HEK293 (cell line): Measurements from ENCODE around the gene ROBO1.

Experiments used
- CTCF ChIA-PET: fragments of 350-600 bp; formaldehyde crosslinking; extraction: SDS; loops from one replicate; lab custom pipeline; 2021; ENCODE audit warnings: antibody characterized with exemption; lab: Yijun Ruan, JAX
- POLR2A ChIA-PET: fragments of 300-600 bp; formaldehyde crosslinking; extraction: SDS; loops from one replicate; lab custom pipeline; 2020; ENCODE audit warnings: antibody characterized with exemption, inconsistent platforms; lab: Yijun Ruan, JAX
- H3K27ac ChIP-seq: fragments of 200-500 bp; sonication (Bioruptor generic); 2 replicates; pipeline ENCODE4 v1.5.1; 2014; ENCODE audit warnings: low read depth, low read length, control low read depth, inconsistent platforms; ENCODE audit errors: extremely low read depth
- H3K36me3 ChIP-seq, 2 experiments: fragments of 200-500 bp in 1 of 2; sonication (Bioruptor generic) in 1 of 2; 1 replicate in 1 of 2; 2 replicates in 1 of 2; pipeline ENCODE4 v1.5.1; 2014 to 2017; ENCODE audit warnings: inconsistent platforms in 2 of 2, low read length in 2 of 2; ENCODE audit not compliant: control insufficient read depth in 2 of 2, insufficient read depth in 1 of 2
- H3K4me1 ChIP-seq: fragments of 200-500 bp; sonication (Bioruptor generic); 2 replicates; pipeline ENCODE4 v1.5.1; 2014; ENCODE audit warnings: mild to moderate bottlenecking, low read length, inconsistent platforms; ENCODE audit not compliant: control insufficient read depth, insufficient read depth
- H3K4me3 ChIP-seq: 2 replicates; pipeline ENCODE4 v1.5.1; 2011; ENCODE audit warnings: low read depth, mild to moderate bottlenecking, control low read depth, low read length, moderate library complexity
- H3K9me3 ChIP-seq: fragments of 200-500 bp; sonication (Bioruptor generic); 2 replicates; pipeline ENCODE4 v1.5.1; 2014; ENCODE audit warnings: low read depth, low read length, inconsistent platforms; ENCODE audit not compliant: control insufficient read depth, insufficient read depth
- BCL11A ChIP-seq: fragments of 450-650 bp; formaldehyde crosslinking; IDR thresholded peaks from 2 replicates; pipeline ENCODE4 v1.5.1; 2016; ENCODE audit warnings: low read depth, missing biosample characterization, missing genetic modification characterization
- GLI4 ChIP-seq: fragments of 450-650 bp; formaldehyde crosslinking; IDR thresholded peaks from 2 replicates; pipeline ENCODE4 v1.5.1; 2016; ENCODE audit warnings: missing biosample characterization, missing genetic modification characterization
- GLIS1 ChIP-seq: fragments of 450-650 bp; formaldehyde crosslinking; IDR thresholded peaks from 2 replicates; pipeline ENCODE4 v1.5.1; 2016; ENCODE audit warnings: missing biosample characterization, missing genetic modification characterization
- HOXC10 ChIP-seq: sonication (generic); formaldehyde crosslinking; IDR thresholded peaks from 2 replicates; pipeline ENCODE4 v1.8.1; 2023; ENCODE audit warnings: mild to moderate bottlenecking, missing genetic modification reagents
- PRDM1 ChIP-seq: fragments of 450-650 bp; formaldehyde crosslinking; IDR thresholded peaks from 2 replicates; pipeline ENCODE4; 2016; ENCODE audit warnings: missing biosample characterization, missing genetic modification characterization
- TCF7L2 ChIP-seq: IDR thresholded peaks from 2 replicates; pipeline ENCODE4 v1.6.1; 2011; ENCODE audit warnings: low read depth, mild to moderate bottlenecking, inconsistent platforms, low read length, moderate library complexity, borderline replicate concordance
- ZBTB7A ChIP-seq: fragments of 450-650 bp; formaldehyde crosslinking; IDR thresholded peaks from 2 replicates; pipeline ENCODE4 v1.5.1; 2016; ENCODE audit warnings: low read depth, missing biosample characterization, missing genetic modification characterization
- ZNF169 ChIP-seq: fragments of 450-650 bp; formaldehyde crosslinking; IDR thresholded peaks from 2 replicates; pipeline ENCODE4 v1.5.1; 2016; ENCODE audit warnings: missing biosample characterization, missing genetic modification characterization
- ZNF354C ChIP-seq: fragments of 450-650 bp; formaldehyde crosslinking; IDR thresholded peaks from 2 replicates; pipeline ENCODE4 v1.5.1; 2016; ENCODE audit warnings: missing biosample characterization, missing genetic modification characterization, low read depth, borderline replicate concordance
- ZNF510 ChIP-seq: fragments of 450-650 bp; formaldehyde crosslinking; IDR thresholded peaks from 2 replicates; pipeline ENCODE4 v1.5.1; 2018; ENCODE audit warnings: mild to moderate bottlenecking, missing genetic modification characterization, missing biosample characterization; ENCODE audit not compliant: insufficient replicate concordance
- ZNF521 ChIP-seq: fragments of 450-650 bp; formaldehyde crosslinking; IDR thresholded peaks from 2 replicates; pipeline ENCODE4 v1.5.1; 2017; ENCODE audit warnings: missing biosample characterization, mild to moderate bottlenecking, missing genetic modification characterization
- ZNF555 ChIP-seq: fragments of 450-650 bp; formaldehyde crosslinking; conservative IDR thresholded peaks from 2 replicates; pipeline ENCODE4 v1.5.1; 2017; ENCODE audit warnings: missing biosample characterization, mild to moderate bottlenecking, missing genetic modification characterization, inconsistent platforms
- ZNF558 ChIP-seq: fragments of 450-650 bp; formaldehyde crosslinking; IDR thresholded peaks from 2 replicates; pipeline ENCODE4 v1.5.1; 2016; ENCODE audit warnings: missing biosample characterization, missing genetic modification characterization
- ZNF660 ChIP-seq: fragments of 450-650 bp; IDR thresholded peaks from 2 replicates; pipeline ENCODE4 v1.5.1; 2018; ENCODE audit warnings: missing biosample characterization, mild to moderate bottlenecking, missing genetic modification characterization
- ZNF747 ChIP-seq: fragments of 450-650 bp; formaldehyde crosslinking; IDR thresholded peaks from 2 replicates; pipeline ENCODE4 v1.5.1; 2016; ENCODE audit warnings: missing biosample characterization, missing genetic modification characterization
- ZNF777 ChIP-seq: fragments of 450-650 bp; formaldehyde crosslinking; IDR thresholded peaks from 2 replicates; pipeline ENCODE4 v1.5.1; 2017; ENCODE audit warnings: missing biosample characterization, missing genetic modification characterization, borderline replicate concordance
- ZSCAN16 ChIP-seq: fragments of 450-650 bp; formaldehyde crosslinking; IDR thresholded peaks from 2 replicates; pipeline ENCODE4 v1.5.1; 2016; ENCODE audit warnings: missing biosample characterization, missing genetic modification characterization
- TF ChIP-seq, protein P1 (sequence below): fragments of 450-650 bp; formaldehyde crosslinking; IDR thresholded peaks from 2 replicates; pipeline ENCODE4 v1.5.1; 2016; ENCODE audit warnings: missing biosample characterization, missing genetic modification characterization, borderline replicate concordance
- TF ChIP-seq, protein P2 (sequence below): fragments of 450-650 bp; formaldehyde crosslinking; IDR thresholded peaks from 2 replicates; pipeline ENCODE4 v1.5.0; 2017; ENCODE audit warnings: missing biosample characterization, missing genetic modification characterization, borderline replicate concordance
- TF ChIP-seq, protein P3 (sequence below): fragments of 450-650 bp; formaldehyde crosslinking; IDR thresholded peaks from 2 replicates; pipeline ENCODE4 v1.5.1; 2017; ENCODE audit warnings: missing biosample characterization, missing genetic modification characterization
- TF ChIP-seq, protein P4 (sequence below): fragments of 450-650 bp; formaldehyde crosslinking; IDR thresholded peaks from 2 replicates; pipeline ENCODE4 v1.5.1; 2016; ENCODE audit warnings: missing biosample characterization, missing genetic modification characterization
- TF ChIP-seq, protein P5 (sequence below): fragments of 450-650 bp; formaldehyde crosslinking; IDR thresholded peaks from 2 replicates; pipeline ENCODE4 v1.5.1; 2016; ENCODE audit warnings: missing biosample characterization, missing genetic modification characterization

Gene ROBO1

DNA sequence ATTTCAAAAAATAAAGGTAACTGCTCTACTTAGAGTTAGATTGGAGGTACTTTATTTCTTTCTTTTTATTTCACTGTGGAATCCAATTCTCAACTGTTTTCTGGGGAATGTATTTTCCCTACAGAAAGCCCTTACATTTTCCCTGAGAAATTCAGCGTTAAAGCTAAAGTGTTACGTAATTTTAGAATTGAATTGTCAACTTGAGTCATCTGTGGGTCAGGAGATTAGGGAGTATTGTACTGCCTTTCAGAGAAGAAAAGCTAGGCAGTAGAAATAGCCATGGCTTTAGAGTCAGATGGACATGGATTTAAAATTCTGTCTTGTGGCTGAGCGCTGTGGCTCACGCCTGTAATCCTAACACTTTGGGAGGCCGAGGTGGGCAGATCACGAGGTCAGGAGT, 728.6 kb downstream of the ROBO1 start:
- Histone ChIP-seq H3K4me3 (no peak overlapping the region), H3K4me1 (no peaks in the 10 kb centered on the region), H3K27ac (no peak overlapping the region), H3K36me3 (no peaks in the 10 kb centered on the region), H3K9me3 (no peaks in the 10 kb centered on the region)
- CTCF ChIA-PET: no interaction called here
- TF ChIP-seq ZBTB7A (tag by site-specific recombination) (no peak), ZNF660 (tag by site-specific recombination) (no peak), ZNF747 (tag by site-specific recombination) (no peak), ZSCAN16 (no peak), ZNF169 (tag by site-specific recombination) (no peak), ZNF777 (tag by site-specific recombination) (no peak), HOXC10 (CRISPR knock-in tag) (no peak), ZNF354C (tag by site-specific recombination) (no peak)
- TF ChIP-seq, protein P1, sequence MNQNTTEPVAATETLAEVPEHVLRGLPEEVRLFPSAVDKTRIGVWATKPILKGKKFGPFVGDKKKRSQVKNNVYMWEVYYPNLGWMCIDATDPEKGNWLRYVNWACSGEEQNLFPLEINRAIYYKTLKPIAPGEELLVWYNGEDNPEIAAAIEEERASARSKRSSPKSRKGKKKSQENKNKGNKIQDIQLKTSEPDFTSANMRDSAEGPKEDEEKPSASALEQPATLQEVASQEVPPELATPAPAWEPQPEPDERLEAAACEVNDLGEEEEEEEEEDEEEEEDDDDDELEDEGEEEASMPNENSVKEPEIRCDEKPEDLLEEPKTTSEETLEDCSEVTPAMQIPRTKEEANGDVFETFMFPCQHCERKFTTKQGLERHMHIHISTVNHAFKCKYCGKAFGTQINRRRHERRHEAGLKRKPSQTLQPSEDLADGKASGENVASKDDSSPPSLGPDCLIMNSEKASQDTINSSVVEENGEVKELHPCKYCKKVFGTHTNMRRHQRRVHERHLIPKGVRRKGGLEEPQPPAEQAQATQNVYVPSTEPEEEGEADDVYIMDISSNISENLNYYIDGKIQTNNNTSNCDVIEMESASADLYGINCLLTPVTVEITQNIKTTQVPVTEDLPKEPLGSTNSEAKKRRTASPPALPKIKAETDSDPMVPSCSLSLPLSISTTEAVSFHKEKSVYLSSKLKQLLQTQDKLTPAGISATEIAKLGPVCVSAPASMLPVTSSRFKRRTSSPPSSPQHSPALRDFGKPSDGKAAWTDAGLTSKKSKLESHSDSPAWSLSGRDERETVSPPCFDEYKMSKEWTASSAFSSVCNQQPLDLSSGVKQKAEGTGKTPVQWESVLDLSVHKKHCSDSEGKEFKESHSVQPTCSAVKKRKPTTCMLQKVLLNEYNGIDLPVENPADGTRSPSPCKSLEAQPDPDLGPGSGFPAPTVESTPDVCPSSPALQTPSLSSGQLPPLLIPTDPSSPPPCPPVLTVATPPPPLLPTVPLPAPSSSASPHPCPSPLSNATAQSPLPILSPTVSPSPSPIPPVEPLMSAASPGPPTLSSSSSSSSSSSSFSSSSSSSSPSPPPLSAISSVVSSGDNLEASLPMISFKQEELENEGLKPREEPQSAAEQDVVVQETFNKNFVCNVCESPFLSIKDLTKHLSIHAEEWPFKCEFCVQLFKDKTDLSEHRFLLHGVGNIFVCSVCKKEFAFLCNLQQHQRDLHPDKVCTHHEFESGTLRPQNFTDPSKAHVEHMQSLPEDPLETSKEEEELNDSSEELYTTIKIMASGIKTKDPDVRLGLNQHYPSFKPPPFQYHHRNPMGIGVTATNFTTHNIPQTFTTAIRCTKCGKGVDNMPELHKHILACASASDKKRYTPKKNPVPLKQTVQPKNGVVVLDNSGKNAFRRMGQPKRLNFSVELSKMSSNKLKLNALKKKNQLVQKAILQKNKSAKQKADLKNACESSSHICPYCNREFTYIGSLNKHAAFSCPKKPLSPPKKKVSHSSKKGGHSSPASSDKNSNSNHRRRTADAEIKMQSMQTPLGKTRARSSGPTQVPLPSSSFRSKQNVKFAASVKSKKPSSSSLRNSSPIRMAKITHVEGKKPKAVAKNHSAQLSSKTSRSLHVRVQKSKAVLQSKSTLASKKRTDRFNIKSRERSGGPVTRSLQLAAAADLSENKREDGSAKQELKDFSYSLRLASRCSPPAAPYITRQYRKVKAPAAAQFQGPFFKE: no peak
- TF ChIP-seq, protein P2, sequence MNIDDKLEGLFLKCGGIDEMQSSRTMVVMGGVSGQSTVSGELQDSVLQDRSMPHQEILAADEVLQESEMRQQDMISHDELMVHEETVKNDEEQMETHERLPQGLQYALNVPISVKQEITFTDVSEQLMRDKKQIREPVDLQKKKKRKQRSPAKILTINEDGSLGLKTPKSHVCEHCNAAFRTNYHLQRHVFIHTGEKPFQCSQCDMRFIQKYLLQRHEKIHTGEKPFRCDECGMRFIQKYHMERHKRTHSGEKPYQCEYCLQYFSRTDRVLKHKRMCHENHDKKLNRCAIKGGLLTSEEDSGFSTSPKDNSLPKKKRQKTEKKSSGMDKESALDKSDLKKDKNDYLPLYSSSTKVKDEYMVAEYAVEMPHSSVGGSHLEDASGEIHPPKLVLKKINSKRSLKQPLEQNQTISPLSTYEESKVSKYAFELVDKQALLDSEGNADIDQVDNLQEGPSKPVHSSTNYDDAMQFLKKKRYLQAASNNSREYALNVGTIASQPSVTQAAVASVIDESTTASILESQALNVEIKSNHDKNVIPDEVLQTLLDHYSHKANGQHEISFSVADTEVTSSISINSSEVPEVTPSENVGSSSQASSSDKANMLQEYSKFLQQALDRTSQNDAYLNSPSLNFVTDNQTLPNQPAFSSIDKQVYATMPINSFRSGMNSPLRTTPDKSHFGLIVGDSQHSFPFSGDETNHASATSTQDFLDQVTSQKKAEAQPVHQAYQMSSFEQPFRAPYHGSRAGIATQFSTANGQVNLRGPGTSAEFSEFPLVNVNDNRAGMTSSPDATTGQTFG: no peak
- TF ChIP-seq, protein P3, sequence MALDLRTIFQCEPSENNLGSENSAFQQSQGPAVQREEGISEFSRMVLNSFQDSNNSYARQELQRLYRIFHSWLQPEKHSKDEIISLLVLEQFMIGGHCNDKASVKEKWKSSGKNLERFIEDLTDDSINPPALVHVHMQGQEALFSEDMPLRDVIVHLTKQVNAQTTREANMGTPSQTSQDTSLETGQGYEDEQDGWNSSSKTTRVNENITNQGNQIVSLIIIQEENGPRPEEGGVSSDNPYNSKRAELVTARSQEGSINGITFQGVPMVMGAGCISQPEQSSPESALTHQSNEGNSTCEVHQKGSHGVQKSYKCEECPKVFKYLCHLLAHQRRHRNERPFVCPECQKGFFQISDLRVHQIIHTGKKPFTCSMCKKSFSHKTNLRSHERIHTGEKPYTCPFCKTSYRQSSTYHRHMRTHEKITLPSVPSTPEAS (tag by site-specific recombination): no peak
- TF ChIP-seq, protein P4, sequence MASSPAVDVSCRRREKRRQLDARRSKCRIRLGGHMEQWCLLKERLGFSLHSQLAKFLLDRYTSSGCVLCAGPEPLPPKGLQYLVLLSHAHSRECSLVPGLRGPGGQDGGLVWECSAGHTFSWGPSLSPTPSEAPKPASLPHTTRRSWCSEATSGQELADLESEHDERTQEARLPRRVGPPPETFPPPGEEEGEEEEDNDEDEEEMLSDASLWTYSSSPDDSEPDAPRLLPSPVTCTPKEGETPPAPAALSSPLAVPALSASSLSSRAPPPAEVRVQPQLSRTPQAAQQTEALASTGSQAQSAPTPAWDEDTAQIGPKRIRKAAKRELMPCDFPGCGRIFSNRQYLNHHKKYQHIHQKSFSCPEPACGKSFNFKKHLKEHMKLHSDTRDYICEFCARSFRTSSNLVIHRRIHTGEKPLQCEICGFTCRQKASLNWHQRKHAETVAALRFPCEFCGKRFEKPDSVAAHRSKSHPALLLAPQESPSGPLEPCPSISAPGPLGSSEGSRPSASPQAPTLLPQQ: no peak
- POLR2A ChIA-PET: no interaction called here

DNA sequence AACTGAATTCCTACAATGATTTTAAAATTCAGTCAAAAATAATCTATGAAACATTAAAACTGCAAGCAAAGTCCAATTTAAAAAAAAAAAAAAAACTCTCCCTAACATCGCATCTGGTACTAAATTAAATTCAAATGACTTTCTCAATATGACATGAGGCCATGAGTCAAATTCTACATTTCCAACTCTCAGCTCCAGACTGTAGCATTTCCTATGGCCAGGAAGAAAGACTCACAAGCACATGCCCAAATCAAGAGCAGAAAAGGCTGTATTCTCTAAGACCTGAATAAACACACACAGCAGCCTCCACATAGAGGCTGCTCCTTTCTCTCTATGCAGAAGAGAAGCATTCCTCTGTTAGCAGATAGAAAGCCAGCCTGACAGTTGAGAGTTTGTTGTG, 729.2 kb downstream of the ROBO1 start:
- no peaks in the 10 kb centered on the region for H3K9me3 ChIP-seq
- H3K4me3 ChIP-seq: no peak overlapping the region
- ChIA-PET POLR2A (no interaction called here), CTCF (no interaction called here)
- no peak overlapping the region for H3K27ac ChIP-seq
- H3K36me3 ChIP-seq: no peaks in the 10 kb centered on the region
- no peaks in the 10 kb centered on the region for H3K4me1 ChIP-seq
- TF ChIP-seq, protein P3 (tag by site-specific recombination): no peak
- no peak for TF ChIP-seq ZNF558 (tag by site-specific recombination)
- TF ChIP-seq TCF7L2: no peak
- TF ChIP-seq PRDM1 (tag by site-specific recombination): no peak
- no peak for TF ChIP-seq ZNF555 (tag by site-specific recombination)
- TF ChIP-seq ZNF510: no peak
- TF ChIP-seq, protein P5, sequence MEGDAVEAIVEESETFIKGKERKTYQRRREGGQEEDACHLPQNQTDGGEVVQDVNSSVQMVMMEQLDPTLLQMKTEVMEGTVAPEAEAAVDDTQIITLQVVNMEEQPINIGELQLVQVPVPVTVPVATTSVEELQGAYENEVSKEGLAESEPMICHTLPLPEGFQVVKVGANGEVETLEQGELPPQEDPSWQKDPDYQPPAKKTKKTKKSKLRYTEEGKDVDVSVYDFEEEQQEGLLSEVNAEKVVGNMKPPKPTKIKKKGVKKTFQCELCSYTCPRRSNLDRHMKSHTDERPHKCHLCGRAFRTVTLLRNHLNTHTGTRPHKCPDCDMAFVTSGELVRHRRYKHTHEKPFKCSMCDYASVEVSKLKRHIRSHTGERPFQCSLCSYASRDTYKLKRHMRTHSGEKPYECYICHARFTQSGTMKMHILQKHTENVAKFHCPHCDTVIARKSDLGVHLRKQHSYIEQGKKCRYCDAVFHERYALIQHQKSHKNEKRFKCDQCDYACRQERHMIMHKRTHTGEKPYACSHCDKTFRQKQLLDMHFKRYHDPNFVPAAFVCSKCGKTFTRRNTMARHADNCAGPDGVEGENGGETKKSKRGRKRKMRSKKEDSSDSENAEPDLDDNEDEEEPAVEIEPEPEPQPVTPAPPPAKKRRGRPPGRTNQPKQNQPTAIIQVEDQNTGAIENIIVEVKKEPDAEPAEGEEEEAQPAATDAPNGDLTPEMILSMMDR (tag by site-specific recombination): no peak
- no peak for TF ChIP-seq BCL11A (tag by site-specific recombination)
- no peak for TF ChIP-seq ZNF521 (tag by site-specific recombination)
- TF ChIP-seq GLI4: no peak
- no peak for TF ChIP-seq GLIS1 (tag by site-specific recombination)
